Measurements from ENCODE around the gene UBE2G1.

UBE2G1 gene

DNA sequence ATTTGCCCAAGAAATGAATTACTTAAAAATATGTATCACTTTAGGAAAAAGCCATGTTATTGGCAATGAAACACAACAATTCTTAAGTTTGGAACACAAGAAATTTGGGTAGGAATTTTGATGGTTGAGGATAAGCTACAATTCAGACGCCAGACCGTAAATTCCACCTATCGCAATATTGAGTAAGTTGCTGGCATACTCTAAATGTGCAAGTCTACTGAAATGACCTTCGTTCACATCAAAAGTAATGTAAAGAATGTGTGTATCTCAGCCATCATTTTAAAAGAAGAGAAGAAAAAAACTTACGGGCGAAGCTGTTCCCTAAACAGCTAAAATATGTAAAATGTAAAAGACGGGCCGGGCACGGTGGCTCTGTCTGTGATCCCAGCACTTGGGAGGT lies 33.4 kb downstream of the UBE2G1 start:
- no peak for DNase-seq

DNA sequence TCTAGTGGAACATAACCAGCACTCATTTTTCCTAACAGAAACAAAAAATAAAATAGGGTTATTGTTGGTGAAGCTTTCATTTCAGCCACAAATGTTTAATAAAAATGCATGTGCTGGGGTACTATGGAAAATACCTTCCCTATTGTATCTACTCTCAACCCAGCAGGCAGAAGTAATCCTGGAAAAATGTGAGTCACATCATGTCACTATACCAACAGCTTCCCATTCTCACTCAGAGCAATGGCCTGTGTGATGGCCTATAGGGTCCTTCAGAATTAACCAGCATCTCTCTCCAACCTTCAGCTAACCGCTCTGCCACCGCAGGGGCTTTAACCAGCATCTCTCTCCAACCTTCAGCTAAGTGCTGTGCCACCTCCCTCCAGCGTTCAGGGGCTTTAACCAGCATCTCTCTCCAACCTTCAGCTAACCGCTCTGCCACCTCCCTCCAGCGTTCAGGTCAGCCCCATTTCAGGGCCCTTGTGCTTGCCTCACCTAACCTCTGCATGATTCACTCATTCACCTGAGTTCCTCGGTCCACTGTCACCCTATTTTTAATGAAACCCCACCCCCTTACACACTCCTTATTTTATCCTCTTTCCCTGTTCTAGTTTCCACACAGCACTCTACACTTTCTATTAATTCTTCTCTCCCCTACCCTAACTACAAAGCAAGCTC lies 34.0 kb downstream of the UBE2G1 start:
- no peak for DNase-seq

GRCh38 chr17:4331614-4332013 lies 34.9 kb downstream of the UBE2G1 start:
- DNase-seq: no peak

GRCh38 chr17:4329838-4330237 lies 36.6 kb downstream of the UBE2G1 start:
- no peak for DNase-seq

- DNase-seq: no peak
Measured at GRCh38 chr17:4327606-4328005, 38.9 kb downstream of the UBE2G1 start.

GRCh38 chr17:4326608-4327007 lies 39.9 kb downstream of the UBE2G1 start:
- no peak for DNase-seq

DNA sequence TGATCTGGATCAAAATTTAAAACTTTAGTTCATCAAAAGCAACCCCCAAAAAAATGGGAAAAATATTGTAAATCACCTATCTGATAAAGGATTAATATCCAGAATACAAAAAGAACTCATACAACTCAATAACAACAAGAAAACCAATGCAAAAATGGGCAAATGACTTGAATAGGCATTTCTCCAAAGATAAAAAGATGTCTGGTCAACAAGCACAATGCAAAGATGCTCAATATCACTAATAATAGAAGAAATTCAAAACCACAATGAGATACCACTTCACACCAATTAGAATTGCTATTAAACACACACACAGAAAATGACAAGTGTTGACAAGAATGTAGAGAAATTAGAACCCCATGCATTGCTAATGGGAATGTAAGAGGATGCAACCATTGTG lies 40.4 kb downstream of the UBE2G1 start:
- DNase-seq: no peak

GRCh38 chr17:4324463-4324862 lies 42.0 kb downstream of the UBE2G1 start:
- DNase-seq: no peak

- DNase-seq: no peak
Measured at GRCh38 chr17:4319221-4319620, 47.3 kb downstream of the UBE2G1 start.

- DNase-seq: no peak
Measured at GRCh38 chr17:4318596-4318995, 47.9 kb downstream of the UBE2G1 start.

GRCh38 chr17:4318186-4318585 lies 48.3 kb downstream of the UBE2G1 start:
- no peak for DNase-seq

DNA sequence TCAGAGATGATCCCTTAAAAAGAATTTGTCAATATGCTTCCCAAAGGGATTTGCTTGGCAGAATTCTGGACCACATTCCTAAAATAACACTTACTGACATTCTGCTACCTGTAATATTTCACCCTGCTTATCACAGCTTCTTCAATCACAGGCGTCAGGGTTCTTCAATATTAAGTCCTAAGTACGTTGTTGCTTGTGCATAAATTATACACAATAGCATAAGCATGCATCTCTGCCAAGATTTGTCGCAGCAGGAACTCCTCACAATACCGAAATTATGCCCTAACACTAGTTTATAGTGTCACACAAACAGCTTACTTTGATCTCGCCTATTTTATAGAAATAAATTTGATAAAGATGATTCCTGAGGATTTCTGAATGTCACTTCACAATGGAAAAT lies 48.9 kb downstream of the UBE2G1 start:
- DNase-seq: no peak

GRCh38 chr17:4316648-4317047 lies 49.8 kb downstream of the UBE2G1 start:
- DNase-seq: no peak

DNA sequence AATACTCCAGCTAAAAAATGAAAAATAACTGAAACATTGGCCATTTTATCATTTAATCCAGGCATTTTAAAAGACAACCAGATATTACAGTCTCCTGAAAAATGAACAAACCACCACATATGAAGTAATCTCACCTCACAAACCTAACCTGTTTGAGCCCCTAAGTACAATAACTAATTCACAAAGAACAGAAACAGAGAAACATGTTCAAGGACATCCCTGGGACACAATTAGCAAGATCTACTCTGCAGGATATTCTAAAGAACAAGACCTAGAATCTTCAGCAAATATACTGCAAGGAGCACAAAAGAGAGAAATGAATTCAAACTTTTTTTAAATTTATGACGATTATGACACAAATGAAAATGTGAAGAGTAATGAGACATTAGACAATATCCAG lies 51.9 kb downstream of the UBE2G1 start:
- no peak for DNase-seq

DNA sequence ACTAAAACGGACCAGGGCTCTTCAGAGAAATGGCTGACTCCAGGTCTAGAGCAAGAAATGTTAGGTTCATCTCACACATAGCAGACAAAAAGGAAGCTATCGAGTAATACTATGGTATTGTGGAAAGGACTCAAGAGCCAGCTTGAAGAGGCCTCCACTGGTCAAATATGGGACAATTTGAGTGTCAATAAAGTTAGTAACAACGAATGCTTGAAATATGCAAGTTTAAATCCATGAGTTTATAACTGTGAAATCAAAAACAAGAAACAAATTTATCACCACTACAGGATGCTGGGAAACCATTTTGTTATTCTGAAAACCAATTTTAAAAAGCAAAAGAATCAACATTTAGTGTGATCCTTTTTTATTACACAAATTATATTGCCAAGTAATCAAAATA lies 52.3 kb downstream of the UBE2G1 start:
- no peak for DNase-seq

DNA sequence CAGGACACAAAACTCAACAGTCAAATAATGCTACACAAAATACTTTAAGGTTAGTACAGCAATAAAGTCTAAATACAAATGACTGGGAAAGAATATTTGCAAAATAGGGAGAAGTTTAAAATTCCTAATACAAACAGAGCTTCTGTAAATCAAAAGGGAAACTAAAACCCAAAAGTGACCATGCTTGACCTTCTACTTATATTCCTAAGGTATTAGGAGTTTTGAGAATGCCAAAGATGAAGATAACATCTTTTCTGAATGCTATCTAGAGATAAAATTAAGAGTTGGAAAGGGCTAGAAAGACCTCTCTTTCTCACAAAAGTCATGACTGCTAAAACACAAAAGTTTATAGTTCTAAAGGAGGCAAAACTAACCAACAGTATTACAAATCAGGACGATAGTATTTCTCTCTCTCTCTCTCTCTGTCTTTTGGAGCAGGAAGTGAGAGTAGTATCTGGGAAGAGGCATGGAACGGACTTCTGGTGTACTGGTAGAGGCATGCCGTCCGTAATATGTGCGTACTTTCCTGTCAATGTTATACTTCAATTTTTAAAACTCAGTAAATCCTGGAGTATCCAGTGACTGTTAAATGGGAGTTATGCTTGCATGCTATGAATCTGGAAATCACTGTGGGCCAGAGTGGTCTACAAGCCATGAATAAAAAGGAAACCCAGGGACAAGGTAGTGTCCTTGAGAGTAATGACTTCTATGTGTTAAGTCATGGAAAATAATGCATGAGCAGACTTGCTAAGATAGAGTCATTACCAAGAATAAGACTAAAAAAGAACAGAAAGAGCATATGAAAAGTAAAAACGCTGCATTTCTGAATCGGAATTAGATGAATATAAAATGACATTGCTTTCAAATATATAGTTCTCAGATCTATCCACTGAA lies 53.0 kb downstream of the UBE2G1 start:
- DNase-seq: no peak

DNA sequence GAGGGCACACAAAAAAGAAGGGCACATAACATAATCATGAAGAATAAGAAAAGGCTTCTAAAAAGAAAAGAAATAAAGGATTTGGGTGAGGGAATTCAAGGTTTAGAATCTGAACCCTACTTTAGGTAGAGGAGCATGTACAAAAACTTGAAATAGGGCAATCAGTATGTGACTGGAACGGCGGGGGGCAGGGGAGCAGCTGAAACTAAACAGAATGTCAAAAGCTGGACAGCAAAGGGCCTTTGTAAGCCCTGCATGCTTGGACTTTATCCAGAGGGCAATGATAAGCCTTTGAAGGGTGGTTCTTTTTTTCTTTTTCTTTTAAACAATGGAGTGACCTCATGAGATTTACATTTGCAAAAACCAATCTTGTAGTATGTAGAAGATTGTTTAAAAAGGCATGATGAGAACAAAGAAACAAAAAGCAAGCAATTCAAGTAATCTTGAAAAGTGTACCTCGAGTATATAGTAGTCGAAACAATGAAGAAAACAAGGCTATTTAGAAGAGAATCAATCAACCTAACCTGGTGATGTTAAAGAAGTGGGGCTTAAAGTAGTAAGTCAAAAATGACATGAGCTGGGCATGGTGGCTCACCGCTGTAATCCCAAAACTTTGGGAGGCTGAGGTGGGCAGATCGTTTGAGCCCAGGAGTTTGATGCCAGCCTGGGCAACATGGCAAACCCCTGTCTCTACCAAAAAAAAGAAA lies 56.0 kb downstream of the UBE2G1 start:
- no peak for DNase-seq

GRCh38 chr17:4309897-4310296 lies 56.6 kb downstream of the UBE2G1 start:
- DNase-seq: no peak

- no peak for DNase-seq
Measured at GRCh38 chr17:4307179-4307930, 59.1 kb downstream of the UBE2G1 start.

GRCh38 chr17:4305224-4305623 lies 61.3 kb downstream of the UBE2G1 start:
- DNase-seq: no peak

DNA sequence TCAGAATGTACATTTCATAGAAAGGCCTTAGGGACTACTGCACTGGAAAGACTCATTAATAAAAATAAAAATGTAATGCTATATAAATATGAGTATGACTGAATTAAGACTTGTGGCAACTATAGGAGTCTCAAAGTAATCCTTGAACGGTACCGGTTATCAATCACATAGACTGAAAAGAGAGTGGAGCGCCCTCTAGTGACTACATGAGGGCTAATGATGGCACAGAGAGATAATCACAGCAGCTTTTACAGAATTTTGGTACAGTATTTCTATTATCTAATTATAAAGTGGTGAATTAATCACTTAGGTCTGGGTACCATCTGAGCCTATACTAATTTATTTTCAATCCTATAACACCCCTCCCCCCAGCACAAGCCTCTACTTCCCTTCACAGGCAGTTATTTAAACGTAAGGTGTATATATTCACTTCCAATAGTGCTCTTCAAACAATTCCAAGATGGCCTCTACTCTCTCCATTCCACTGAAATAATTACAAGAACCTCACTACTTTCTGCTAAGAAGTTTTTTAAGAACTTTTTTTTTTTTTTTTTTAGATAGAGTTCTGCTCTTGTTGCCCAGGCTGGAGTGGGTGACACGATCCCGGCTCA lies 62.0 kb downstream of the UBE2G1 start:
- peak; percentile 7 to 59 (median 41) for DNase-seq

- no peak for DNase-seq
Measured at GRCh38 chr17:4301066-4301465, 65.4 kb downstream of the UBE2G1 start.

DNA sequence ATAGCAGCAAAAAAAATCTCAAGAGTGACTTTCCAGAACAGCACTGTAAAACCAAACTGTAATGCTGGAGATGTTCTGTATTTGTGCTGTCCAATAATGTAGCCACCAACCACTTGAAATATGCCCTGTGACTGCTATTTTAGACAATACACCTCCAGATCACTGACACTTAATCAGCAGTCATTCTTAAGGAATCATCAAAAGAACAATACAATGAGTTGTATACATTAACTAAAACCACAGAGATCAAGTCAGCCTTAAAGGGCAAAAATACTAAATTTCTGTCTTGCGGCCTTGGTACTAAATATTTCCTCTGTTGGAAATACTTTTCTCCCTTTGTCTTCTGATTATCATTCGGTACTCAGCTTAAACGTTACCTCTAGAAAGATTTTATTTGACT lies 69.1 kb downstream of the UBE2G1 start:
- no peak for DNase-seq
